ENCODE results near the gene SESTD1. TPM values are rescaled to one million over a fixed set of nuclear protein-coding genes. Genes with fewer than 3 reads are reported as not detected.

Gene SESTD1
- total RNA-seq, 1 donor from 2014 or later: 49.2 TPM

GRCh38 chr2:179290329-179290728 lies 25.7 kb upstream of the SESTD1 start:
- Mint-ChIP-seq H3K4me3 (no peak overlapping the region), H3K4me1 (no peaks in the 10 kb centered on the region), H3K9me3 (no peaks in the 10 kb centered on the region), H3K27ac (no peak overlapping the region), H3K27me3 (no peaks in the 10 kb centered on the region), H3K36me3 (ENCODE audit: low read depth) (no peaks in the 10 kb centered on the region)
- ATAC-seq (ENCODE audit: low read depth) (no peak), DNase-seq (no peak)
- CTCF ChIA-PET: no interaction called here
- no peak for TF ChIP-seq CTCF (IDR thresholded peaks at IDR 0.05)
- POLR2A ChIA-PET: no interaction called here
- intact Hi-C loops (cut with micrococcal nuclease): no loop called here

- intact Hi-C loops (cut with micrococcal nuclease): no loop called here
- Mint-ChIP-seq H3K9me3 (no peaks in the 10 kb centered on the region), H3K36me3 (ENCODE audit: low read depth) (no peaks in the 10 kb centered on the region), H3K4me1 (no peaks in the 10 kb centered on the region), H3K27ac (no peak overlapping the region), H3K4me3 (no peak overlapping the region), H3K27me3 (no peaks in the 10 kb centered on the region)
- DNase-seq (no peak), ATAC-seq (ENCODE audit: low read depth) (no peak)
- no peak for TF ChIP-seq CTCF (IDR thresholded peaks at IDR 0.05)
- ChIA-PET POLR2A (no interaction called here), CTCF (no interaction called here)
These were observed 20.4 kb upstream of the SESTD1 start for GRCh38 chr2:179285060-179285459.

- Mint-ChIP-seq H3K27me3 (no peaks in the 10 kb centered on the region), H3K4me3 (no peak overlapping the region), H3K4me1 (peaks cover 39% of the 10 kb centered on the region), H3K27ac (no peak overlapping the region), H3K9me3 (no peaks in the 10 kb centered on the region), H3K36me3 (ENCODE audit: low read depth) (no peaks in the 10 kb centered on the region)
- CTCF ChIA-PET: no interaction called here
- no peak for ATAC-seq (ENCODE audit: low read depth)
- TF ChIP-seq CTCF (IDR thresholded peaks at IDR 0.05): no peak
- intact Hi-C loops (cut with micrococcal nuclease): no loop called here
- no peak for DNase-seq
- POLR2A ChIA-PET: no interaction called here
These were observed 13.0 kb upstream of the SESTD1 start for GRCh38 chr2:179277429-179278196.

- H3K36me3 Mint-ChIP-seq (ENCODE audit: low read depth): no peaks in the 10 kb centered on the region
- no peak for TF ChIP-seq CTCF (IDR thresholded peaks at IDR 0.05)
- DNase-seq (no peak), ATAC-seq (ENCODE audit: low read depth) (no peak)
- POLR2A ChIA-PET: interaction anchor here (0.6 to 1.5 kb wide), 7 partner anchors 10 to 36 kb away, joined by 3 to 14 read pairs (median 4); no protein-coding TSS in a partner anchor
- no peaks in the 10 kb centered on the region for H3K27me3 Mint-ChIP-seq
- intact Hi-C loops (cut with micrococcal nuclease): no loop called here
- peaks cover 40% of the 10 kb centered on the region for H3K4me1 Mint-ChIP-seq
- H3K27ac Mint-ChIP-seq: peak overlapping the region; percentile 82
- CTCF ChIA-PET: interaction anchor here (1.5 kb wide), 1 partner anchor 56 kb away, joined by 8 read pairs; no protein-coding TSS in a partner anchor
- no peaks in the 10 kb centered on the region for H3K9me3 Mint-ChIP-seq
- peak overlapping the region; percentile 59 for H3K4me3 Mint-ChIP-seq
These were observed 10.8 kb upstream of the SESTD1 start for GRCh38 chr2:179275253-179276012.

GRCh38 chr2:179274749-179275148 lies 10.1 kb upstream of the SESTD1 start:
- no peak for TF ChIP-seq CTCF (IDR thresholded peaks at IDR 0.05)
- ChIA-PET CTCF (interaction anchor here (1.5 kb wide), 1 partner anchor 55 kb away, joined by 8 read pairs; no protein-coding TSS in a partner anchor), POLR2A (interaction anchor here (0.7 to 1.5 kb wide), 5 partner anchors 9 to 35 kb away, joined by 3 to 14 read pairs (median 4); no protein-coding TSS in a partner anchor)
- peak overlapping the region; percentile 82 for H3K27ac Mint-ChIP-seq
- peak overlapping the region; percentile 59 for H3K4me3 Mint-ChIP-seq
- intact Hi-C loops (cut with micrococcal nuclease): loop anchor here (1.0 to 5.0 kb wide), 2 partner anchors 10 to 37 kb away; partner anchors contain the start of gene SESTD1
- H3K36me3 Mint-ChIP-seq (ENCODE audit: low read depth): no peaks in the 10 kb centered on the region
- H3K4me1 Mint-ChIP-seq: peaks cover 40% of the 10 kb centered on the region
- DNase-seq: no peak
- H3K9me3 Mint-ChIP-seq: no peaks in the 10 kb centered on the region
- no peaks in the 10 kb centered on the region for H3K27me3 Mint-ChIP-seq
- ATAC-seq (ENCODE audit: low read depth): peak; percentile 99

Data from activated B cell treated with CpG ODN at 0.5 μM for 24 hours (primary cell).